ENCODE measurements around the gene SCNN1A. TPM values are rescaled to one million over a fixed set of nuclear protein-coding genes. Genes with fewer than 3 reads are reported as not detected.

SCNN1A gene
- total and polyA plus RNA-seq, 2 donors (not counting 3 experiments of a cell fraction or from before 2014, with no cell fraction given), result 0.12 to 0.18 TPM

GRCh38 chr12:6376079-6376869, 911 bp upstream of the SCNN1A start:
- no TSS peak for BruUV-seq (replicated peaks)
- peak; percentile 42 for FAIRE-seq
- POLR2A ChIA-PET, result no interaction called here
- no peaks in the 10 kb centered on the region for H3K9me3 ChIP-seq (replicated peaks; ENCODE audit: control insufficient read depth, insufficient read depth, low read length)
- DNase-seq (ENCODE audit: low read depth, low spot score), result peak; percentile 30
- no peak overlapping the region for H3K9ac ChIP-seq (replicated peaks; ENCODE audit: extremely low read depth, insufficient read depth, low read length)
- no peaks in the 10 kb centered on the region for H3K79me2 ChIP-seq (ENCODE audit: control insufficient read depth, insufficient read depth, low read length)
- CTCF ChIA-PET, result no interaction called here
- no peaks in the 10 kb centered on the region for H3K9me1 ChIP-seq (replicated peaks; ENCODE audit: control insufficient read depth, extremely low read depth, insufficient read depth, low read length)
- peaks cover 21% of the 10 kb centered on the region for H3K4me1 ChIP-seq (ENCODE audit: control insufficient read depth, extremely low read depth, insufficient read depth, low read length)
- no peak overlapping the region for H3K27ac ChIP-seq (ENCODE audit: insufficient read depth, low read depth, low read length)
- intact Hi-C loops (cut with micrococcal nuclease), result no loop called here
- no peaks in the 10 kb centered on the region for H3K36me3 ChIP-seq (ENCODE audit: control insufficient read depth in 2 of 2, extremely low read depth in 1 of 2, insufficient read depth in 2 of 2, low read length in 2 of 2)
- H2AFZ ChIP-seq (ENCODE audit: low read depth, low read length), result peak overlapping the region; percentile 64
- no peaks in the 10 kb centered on the region for H4K20me1 ChIP-seq (replicated peaks; ENCODE audit: control insufficient read depth, extremely low read depth, insufficient read depth, low read length)
- H3K27me3 ChIP-seq (ENCODE audit: control insufficient read depth in 2 of 2, insufficient read depth in 2 of 2, low read length in 2 of 2), result no peaks in the 10 kb centered on the region
- dilution Hi-C loops (cut with MboI; ENCODE audit: extremely low pct_ligation_motif_present, low sequenced_read_pairs), result no loop called here
- TF ChIP-seq POLR2A (IDR thresholded peaks at IDR 0.05; ENCODE audit: low read depth, low read length) (no peak), CTCF (IDR thresholded peaks at IDR 0.05; ENCODE audit: extremely low read depth in 1 of 2, insufficient read depth in 1 of 2, low read depth in 1 of 2, low read length in 2 of 2) (peak; percentile 18 to 62), MAX (IDR thresholded peaks at IDR 0.05; ENCODE audit: insufficient read depth, insufficient read length) (peak; percentile 17)
- H3K4me2 ChIP-seq (ENCODE audit: insufficient read depth, low read length), result no peak overlapping the region
- no peak overlapping the region for H3K4me3 ChIP-seq (replicated peaks in 1 of 3; ENCODE audit: insufficient read depth in 1 of 3, low read depth in 1 of 3, low read length in 3 of 3)

- H3K79me2 ChIP-seq (ENCODE audit: control insufficient read depth, insufficient read depth, low read length), result no peaks in the 10 kb centered on the region
- no peak overlapping the region for H3K9ac ChIP-seq (replicated peaks; ENCODE audit: extremely low read depth, insufficient read depth, low read length)
- DNase-seq (ENCODE audit: low read depth, low spot score) (no peak), FAIRE-seq (no peak)
- H3K36me3 ChIP-seq (ENCODE audit: control insufficient read depth in 2 of 2, extremely low read depth in 1 of 2, insufficient read depth in 2 of 2, low read length in 2 of 2), result no peaks in the 10 kb centered on the region
- no peaks in the 10 kb centered on the region for H3K27me3 ChIP-seq (ENCODE audit: control insufficient read depth in 2 of 2, insufficient read depth in 2 of 2, low read length in 2 of 2)
- H3K4me1 ChIP-seq (ENCODE audit: control insufficient read depth, extremely low read depth, insufficient read depth, low read length), result peaks cover 29% of the 10 kb centered on the region
- ChIA-PET POLR2A (interaction anchor here (0.9 to 1.3 kb wide), 2 partner anchors 29 to 38 kb away, joined by 3 read pairs; no protein-coding TSS in a partner anchor), CTCF (interaction anchor here (0.8 to 5.9 kb wide), 8 partner anchors 9 to 163 kb away, joined by 3 to 30 read pairs (median 4); partner anchors contain the start of genes LTBR and TNFRSF1A)
- no peaks in the 10 kb centered on the region for H4K20me1 ChIP-seq (replicated peaks; ENCODE audit: control insufficient read depth, extremely low read depth, insufficient read depth, low read length)
- BruUV-seq (replicated peaks), result no TSS peak
- H3K9me1 ChIP-seq (replicated peaks; ENCODE audit: control insufficient read depth, extremely low read depth, insufficient read depth, low read length), result no peaks in the 10 kb centered on the region
- H3K4me2 ChIP-seq (ENCODE audit: insufficient read depth, low read length), result no peak overlapping the region
- dilution Hi-C loops (cut with MboI; ENCODE audit: extremely low pct_ligation_motif_present, low sequenced_read_pairs) (no loop called here), intact Hi-C loops (cut with micrococcal nuclease) (no loop called here)
- H3K27ac ChIP-seq (ENCODE audit: insufficient read depth, low read depth, low read length), result no peak overlapping the region
- H3K9me3 ChIP-seq (replicated peaks; ENCODE audit: control insufficient read depth, insufficient read depth, low read length), result no peaks in the 10 kb centered on the region
- TF ChIP-seq CTCF (IDR thresholded peaks at IDR 0.05; ENCODE audit: extremely low read depth in 1 of 2, insufficient read depth in 1 of 2, low read depth in 1 of 2, low read length in 2 of 2), result no peak
- TF ChIP-seq EZH2 (IDR thresholded peaks at IDR 0.05; ENCODE audit: borderline replicate concordance, low read depth, low read length, severe bottlenecking), result no peak
- TF ChIP-seq MYC (IDR thresholded peaks at IDR 0.05; ENCODE audit: low read depth, low read length), result no peak
- TF ChIP-seq POLR2A (IDR thresholded peaks at IDR 0.05; ENCODE audit: low read depth, low read length), result no peak
- TF ChIP-seq GATA2 (IDR thresholded peaks at IDR 0.05; ENCODE audit: insufficient read depth, insufficient read length, low read depth, low read length), result no peak
- no peak for TF ChIP-seq JUN (IDR thresholded peaks at IDR 0.05; ENCODE audit: borderline replicate concordance, insufficient read depth, insufficient read length, low read depth)
- no peak for TF ChIP-seq POLR2AphosphoS5 (IDR thresholded peaks at IDR 0.05; ENCODE audit: insufficient read depth, low read depth, low read length)
- TF ChIP-seq MAX (IDR thresholded peaks at IDR 0.05; ENCODE audit: insufficient read depth, insufficient read length), result no peak
- H2AFZ ChIP-seq (ENCODE audit: low read depth, low read length), result no peak overlapping the region
- H3K4me3 ChIP-seq (replicated peaks in 1 of 3; ENCODE audit: insufficient read depth in 1 of 3, low read depth in 1 of 3, low read length in 3 of 3), result no peak overlapping the region
Observed at GRCh38 chr12:6374786-6375160, 590 bp downstream of the SCNN1A start.
